K562 (cell line): ENCODE results near the gene IRF2. TPM values are rescaled to one million over a fixed set of nuclear protein-coding genes. Genes with fewer than 3 reads are reported as not detected.

Experiments used
- ATAC-seq: fragments of 200-7000 bp; cut with Tn5 transposase; 3 replicates; pipeline ENCODE4 v1.9.1; 2020; ENCODE audit warnings: moderate library complexity
- BruUV-seq: library from RNA; stranded (reverse); fragments of 400-500 nt; replicated peaks from 2 replicates; lab custom pipeline; 2021; lab: Mats Ljungman, UMichigan
- CTCF ChIA-PET: fragments of 300-600 bp; formaldehyde crosslinking; extraction: SDS; loops from one replicate; lab custom pipeline; 2021; ENCODE audit warnings: low intra/inter-chr PET ratio; lab: Yijun Ruan, JAX
- POLR2A ChIA-PET: fragments of 300-600, 350-650 bp; sonication (Branson Sonifier 250); formaldehyde crosslinking; extraction: SDS; loops from one replicate; lab custom pipeline; 2021; ENCODE audit warnings: antibody characterized with exemption, inconsistent platforms; lab: Yijun Ruan, JAX
- DNase-seq, 4 experiments: peaks; one replicate each; pipeline versions ENCODE4 v3.0.0 to v3.0.0-alpha.2; 2011 to 2018; ENCODE audit warnings: low spot score in 3 of 4, mixed read lengths in 3 of 4; ENCODE audit errors: extremely low read depth in 1 of 4
- FAIRE-seq: peaks from 2 replicates; lab custom pipeline; 2011; peaks lifted over from hg19 to GRCh38; lab: Jason Lieb, UNC
- H2AFZ ChIP-seq: 2 replicates; pipeline ENCODE4 v1.6.0; 2011; ENCODE audit warnings: low read depth, low read length, control low read depth, inconsistent platforms
- H3K27ac ChIP-seq: fragments of 200-600 bp; 3 replicates; pipeline ENCODE4 v1.8.0; 2011; ENCODE audit warnings: low read depth, mild to moderate bottlenecking, control low read depth, inconsistent platforms, low read length, moderate library complexity, mixed read lengths; ENCODE audit errors: extremely low read depth
- H3K27me3 ChIP-seq, 2 experiments: fragments of 300-600 bp in 1 of 2; 2 replicates in 1 of 2; 3 replicates in 1 of 2; pipeline versions ENCODE4 v1.6.0 to v1.8.0; 2011; ENCODE audit warnings: inconsistent platforms in 2 of 2, low read length in 2 of 2, mild to moderate bottlenecking in 1 of 2, mixed read lengths in 1 of 2, moderate library complexity in 1 of 2; ENCODE audit not compliant: control insufficient read depth in 2 of 2, insufficient read depth in 2 of 2
- H3K36me3 ChIP-seq: fragments of 300-600 bp; 3 replicates; pipeline ENCODE4 v1.8.0; 2011; ENCODE audit warnings: mild to moderate bottlenecking, low read length, inconsistent platforms; ENCODE audit not compliant: control insufficient read depth, insufficient read depth
- H3K4me1 ChIP-seq, 2 experiments: fragments of 200-600 bp in 1 of 2; replicated peaks in 1 of 2; 2 replicates in 1 of 2; 3 replicates in 1 of 2; pipeline versions ENCODE4 v1.5.1 to v1.8.0; 2011; ENCODE audit warnings: inconsistent platforms in 2 of 2, low read length in 2 of 2, mild to moderate bottlenecking in 1 of 2, mixed read lengths in 1 of 2, moderate library complexity in 1 of 2; ENCODE audit not compliant: control insufficient read depth in 2 of 2, insufficient read depth in 2 of 2
- H3K4me2 ChIP-seq: 2 replicates; pipeline ENCODE4 v1.6.1; 2011; ENCODE audit warnings: low read length, control low read depth, inconsistent platforms, mixed read lengths; ENCODE audit not compliant: insufficient read depth
- H3K4me3 ChIP-seq: fragments of 200-600 bp; sonication (generic), shearing (Covaris generic); 2 replicates; pipeline ENCODE4 v1.5.1; 2016; ENCODE audit warnings: control low read depth, inconsistent platforms
- H3K79me2 ChIP-seq: fragments of 200-600 bp; 3 replicates; pipeline ENCODE4 v1.8.0; 2011; ENCODE audit warnings: low read length, inconsistent platforms; ENCODE audit not compliant: control insufficient read depth, insufficient read depth
- H3K9ac ChIP-seq, 2 experiments: 2 replicates each; pipeline versions ENCODE4 v1.6.0 to v1.6.1; 2011; ENCODE audit warnings: low read depth in 2 of 2, low read length in 2 of 2, control low read depth in 1 of 2, inconsistent platforms in 1 of 2, mild to moderate bottlenecking in 1 of 2, mixed read lengths in 1 of 2; ENCODE audit not compliant: insufficient read depth in 1 of 2
- H3K9me1 ChIP-seq: one replicate; pipeline ENCODE4 v1.6.0; 2011; ENCODE audit warnings: inconsistent platforms, mild to moderate bottlenecking, low read length, moderate library complexity; ENCODE audit not compliant: control insufficient read depth, insufficient read depth
- H3K9me3 ChIP-seq: replicated peaks from 2 replicates; pipeline ENCODE4 v1.5.1; 2011; ENCODE audit warnings: low read depth, low read length, inconsistent platforms; ENCODE audit not compliant: control insufficient read depth, insufficient read depth
- H4K20me1 ChIP-seq: replicated peaks from 2 replicates; pipeline ENCODE4 v1.6.1; 2011; ENCODE audit warnings: low read length, inconsistent platforms, mixed read lengths; ENCODE audit not compliant: control insufficient read depth, insufficient read depth
- CAMTA2 ChIP-seq: fragments of 250-450 bp; sonication (Bioruptor Pico); conservative IDR thresholded peaks from 2 replicates; pipeline ENCODE4 v1.5.1; 2022
- IRF2 ChIP-seq: sonication (generic); formaldehyde crosslinking; IDR thresholded peaks from 2 replicates; pipeline ENCODE4 v1.8.1; 2022; ENCODE audit warnings: mild to moderate bottlenecking, missing genetic modification reagents
- KLF16 ChIP-seq: IDR thresholded peaks from 2 replicates; pipeline ENCODE4 v1.6.1; 2016; ENCODE audit warnings: antibody characterized with exemption
- NUFIP1 ChIP-seq: fragments of 450-650 bp; IDR thresholded peaks from 2 replicates; pipeline ENCODE4 v1.6.1; 2018; ENCODE audit not compliant: partially characterized antibody
- PRPF4 ChIP-seq: fragments of 200-400 bp; formaldehyde crosslinking; IDR thresholded peaks from one replicate; pipeline ENCODE4 v1.6.1; 2017; ENCODE audit warnings: low read length, low read depth, mild to moderate bottlenecking; ENCODE audit not compliant: insufficient read depth, poor library complexity, severe bottlenecking
- SIX5 ChIP-seq, 2 experiments: IDR thresholded peaks; 2 replicates each; pipeline ENCODE4 v1.6.1; 2011; ENCODE audit warnings: low read length in 2 of 2, borderline replicate concordance in 1 of 2, low read depth in 1 of 2, mild to moderate bottlenecking in 1 of 2, moderate library complexity in 1 of 2; ENCODE audit not compliant: insufficient read depth in 1 of 2
- ZNF436 ChIP-seq: fragments of 250-450, 450-650 bp; sonication (Bioruptor Pico); formaldehyde crosslinking; IDR thresholded peaks from 2 replicates; pipeline ENCODE4 v1.7.0; 2020; ENCODE audit warnings: mild to moderate bottlenecking
- WGBS: fragments of 100-300 bp; shearing (Covaris generic); methylation state at CpG from one replicate; pipeline ENCODE4 v1.1.6; 2016; ENCODE audit warnings: low coverage, mixed read lengths; ENCODE audit not compliant: insufficient coverage; ENCODE audit errors: missing lambda C conversion rate; 5-methylcytosine and 5-hydroxymethylcytosine counted together
- in situ Hi-C: fragments of 300-500 bp; cut with MboI; formaldehyde crosslinking; loops from 4 replicates; pipeline ENCODE4 v1.15.0; 2018; ENCODE audit warnings: inconsistent platforms, mixed read lengths
- intact Hi-C: fragments of 100-400 bp; cut with micrococcal nuclease; formaldehyde crosslinking; loops from 2 replicates; pipeline ENCODE4 v1.14.2; 2022
- polyA plus RNA-seq, 8 experiments: library from polyadenylated mRNA; depleted of rRNA in 4 of 8; stranded (reverse) in 5 of 8; unstranded in 3 of 8; fragments of >200 nt; fragmentation: Nextera tagmentation in 2 of 8; fragmentation: Illumina TruSeq in 1 of 8; extraction: Ambion mirVana in 2 of 8; extraction: Trizol in 1 of 8; gene quantifications; 2 replicates each; pipeline versions ENCODE4 v1.2.1 to v1.2.3, GENCODE V29; 2011 to 2014; ENCODE audit warnings: inconsistent platforms in 1 of 8, missing spikeins in 1 of 8
- total RNA-seq, 7 experiments: library from RNA; depleted of rRNA in 6 of 7; stranded (reverse); fragments of >200 nt in 6 of 7; fragmentation: Illumina TruSeq in 2 of 7; extraction: Trizol in 2 of 7; gene quantifications; 2 replicates each; pipeline versions ENCODE4 v1.2.1 to v1.2.3, GENCODE V29; 2011 to 2021; ENCODE audit warnings: low replicate concordance in 1 of 7
- TF ChIP-seq, protein P1 (sequence below): fragments of 250-450 bp; sonication (Bioruptor Pico); IDR thresholded peaks from 2 replicates; pipeline ENCODE4 v1.4.0; 2020; ENCODE audit warnings: mild to moderate bottlenecking, moderate library complexity
- TF ChIP-seq, protein P2 (sequence below): fragments of 250-450 bp; sonication (Bioruptor Pico); IDR thresholded peaks from 2 replicates; pipeline ENCODE4 v1.8.0; 2021; ENCODE audit warnings: moderate library complexity, mild to moderate bottlenecking, inconsistent platforms
- TF ChIP-seq, protein P3 (sequence below), 2 experiments: fragments of 450-650 bp in 1 of 2; IDR thresholded peaks; 2 replicates each; pipeline ENCODE4 v1.6.1; 2011 to 2017; ENCODE audit warnings: low read depth in 2 of 2, antibody characterized with exemption in 1 of 2, borderline replicate concordance in 1 of 2, low read length in 1 of 2, mild to moderate bottlenecking in 1 of 2, mixed read lengths in 1 of 2; ENCODE audit not compliant: control insufficient read depth in 1 of 2
- TF ChIP-seq, protein P4 (sequence below): fragments of 450-650 bp; formaldehyde crosslinking; IDR thresholded peaks from 2 replicates; pipeline ENCODE4 v1.4.0; 2022; ENCODE audit warnings: missing genetic modification characterization

IRF2 gene
- total and polyA plus RNA-seq, 9 of the 15 experiments (the other 6 are each of a cell fraction or from before 2014, with no cell fraction given): 7.1 to 17.1 (median 11.3) TPM

DNA sequence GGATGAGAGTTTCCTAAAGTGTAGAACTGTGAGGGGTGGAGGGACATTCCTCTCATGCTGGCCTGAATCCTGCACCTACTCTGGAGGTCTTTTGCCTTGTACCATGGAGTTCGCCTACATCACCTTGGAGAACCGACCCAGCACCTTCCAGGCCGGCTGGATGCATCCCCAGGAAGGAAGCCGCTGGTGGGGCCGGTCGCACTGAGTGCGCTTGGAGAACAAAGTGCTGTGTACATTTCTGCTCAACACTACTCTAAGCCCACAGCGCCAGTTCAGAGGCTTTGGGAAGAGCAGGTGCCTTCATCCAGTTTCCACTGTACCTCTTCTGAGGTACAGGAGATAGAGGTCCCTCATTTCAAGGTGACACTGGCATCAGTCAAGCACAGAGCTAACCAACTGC, 15.4 kb upstream of the IRF2 start:
- no peaks in the 10 kb centered on the region for H3K4me1 ChIP-seq
- H3K4me2 ChIP-seq: no peak overlapping the region
- intact Hi-C loops (no loop called here), in situ Hi-C loops (no loop called here)
- BruUV-seq: no TSS peak
- WGBS: 55% methylated on average over 8 of the region's 8 CpGs
- H3K4me3 ChIP-seq: no peak overlapping the region
- H3K27me3 ChIP-seq: no peaks in the 10 kb centered on the region
- FAIRE-seq (no peak), DNase-seq (no peak), ATAC-seq (peak; percentile 49)
- H3K9me1 ChIP-seq: no peaks in the 10 kb centered on the region
- no peaks in the 10 kb centered on the region for H3K9me3 ChIP-seq
- TF ChIP-seq PRPF4 (no peak), NUFIP1 (no peak), SIX5 (IDR thresholded peaks at IDR 0.05; ENCODE audit: borderline replicate concordance in 1 of 2, insufficient read depth in 1 of 2, low read depth in 1 of 2, low read length in 2 of 2) (no peak), IRF2 (CRISPR knock-in tag) (no peak), KLF16 (no peak), CAMTA2 (CRISPR knock-in tag) (no peak), ZNF436 (CRISPR knock-in tag) (no peak)
- TF ChIP-seq, protein P1, sequence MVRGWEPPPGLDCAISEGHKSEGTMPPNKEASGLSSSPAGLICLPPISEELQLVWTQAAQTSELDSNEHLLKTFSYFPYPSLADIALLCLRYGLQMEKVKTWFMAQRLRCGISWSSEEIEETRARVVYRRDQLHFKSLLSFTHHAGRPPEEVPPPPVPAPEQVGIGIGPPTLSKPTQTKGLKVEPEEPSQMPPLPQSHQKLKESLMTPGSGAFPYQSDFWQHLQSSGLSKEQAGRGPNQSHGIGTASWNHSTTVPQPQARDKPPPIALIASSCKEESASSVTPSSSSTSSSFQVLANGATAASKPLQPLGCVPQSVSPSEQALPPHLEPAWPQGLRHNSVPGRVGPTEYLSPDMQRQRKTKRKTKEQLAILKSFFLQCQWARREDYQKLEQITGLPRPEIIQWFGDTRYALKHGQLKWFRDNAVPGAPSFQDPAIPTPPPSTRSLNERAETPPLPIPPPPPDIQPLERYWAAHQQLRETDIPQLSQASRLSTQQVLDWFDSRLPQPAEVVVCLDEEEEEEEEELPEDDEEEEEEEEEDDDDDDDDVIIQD (CRISPR knock-in tag): no peak
- TF ChIP-seq, protein P2, sequence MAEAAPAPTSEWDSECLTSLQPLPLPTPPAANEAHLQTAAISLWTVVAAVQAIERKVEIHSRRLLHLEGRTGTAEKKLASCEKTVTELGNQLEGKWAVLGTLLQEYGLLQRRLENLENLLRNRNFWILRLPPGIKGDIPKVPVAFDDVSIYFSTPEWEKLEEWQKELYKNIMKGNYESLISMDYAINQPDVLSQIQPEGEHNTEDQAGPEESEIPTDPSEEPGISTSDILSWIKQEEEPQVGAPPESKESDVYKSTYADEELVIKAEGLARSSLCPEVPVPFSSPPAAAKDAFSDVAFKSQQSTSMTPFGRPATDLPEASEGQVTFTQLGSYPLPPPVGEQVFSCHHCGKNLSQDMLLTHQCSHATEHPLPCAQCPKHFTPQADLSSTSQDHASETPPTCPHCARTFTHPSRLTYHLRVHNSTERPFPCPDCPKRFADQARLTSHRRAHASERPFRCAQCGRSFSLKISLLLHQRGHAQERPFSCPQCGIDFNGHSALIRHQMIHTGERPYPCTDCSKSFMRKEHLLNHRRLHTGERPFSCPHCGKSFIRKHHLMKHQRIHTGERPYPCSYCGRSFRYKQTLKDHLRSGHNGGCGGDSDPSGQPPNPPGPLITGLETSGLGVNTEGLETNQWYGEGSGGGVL: no peak
- TF ChIP-seq, protein P3, sequence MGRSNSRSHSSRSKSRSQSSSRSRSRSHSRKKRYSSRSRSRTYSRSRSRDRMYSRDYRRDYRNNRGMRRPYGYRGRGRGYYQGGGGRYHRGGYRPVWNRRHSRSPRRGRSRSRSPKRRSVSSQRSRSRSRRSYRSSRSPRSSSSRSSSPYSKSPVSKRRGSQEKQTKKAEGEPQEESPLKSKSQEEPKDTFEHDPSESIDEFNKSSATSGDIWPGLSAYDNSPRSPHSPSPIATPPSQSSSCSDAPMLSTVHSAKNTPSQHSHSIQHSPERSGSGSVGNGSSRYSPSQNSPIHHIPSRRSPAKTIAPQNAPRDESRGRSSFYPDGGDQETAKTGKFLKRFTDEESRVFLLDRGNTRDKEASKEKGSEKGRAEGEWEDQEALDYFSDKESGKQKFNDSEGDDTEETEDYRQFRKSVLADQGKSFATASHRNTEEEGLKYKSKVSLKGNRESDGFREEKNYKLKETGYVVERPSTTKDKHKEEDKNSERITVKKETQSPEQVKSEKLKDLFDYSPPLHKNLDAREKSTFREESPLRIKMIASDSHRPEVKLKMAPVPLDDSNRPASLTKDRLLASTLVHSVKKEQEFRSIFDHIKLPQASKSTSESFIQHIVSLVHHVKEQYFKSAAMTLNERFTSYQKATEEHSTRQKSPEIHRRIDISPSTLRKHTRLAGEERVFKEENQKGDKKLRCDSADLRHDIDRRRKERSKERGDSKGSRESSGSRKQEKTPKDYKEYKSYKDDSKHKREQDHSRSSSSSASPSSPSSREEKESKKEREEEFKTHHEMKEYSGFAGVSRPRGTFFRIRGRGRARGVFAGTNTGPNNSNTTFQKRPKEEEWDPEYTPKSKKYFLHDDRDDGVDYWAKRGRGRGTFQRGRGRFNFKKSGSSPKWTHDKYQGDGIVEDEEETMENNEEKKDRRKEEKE (IDR thresholded peaks at IDR 0.05; ENCODE audit: borderline replicate concordance in 1 of 2, control insufficient read depth in 1 of 2, low read depth in 2 of 2, low read length in 1 of 2): no peak
- TF ChIP-seq, protein P4, sequence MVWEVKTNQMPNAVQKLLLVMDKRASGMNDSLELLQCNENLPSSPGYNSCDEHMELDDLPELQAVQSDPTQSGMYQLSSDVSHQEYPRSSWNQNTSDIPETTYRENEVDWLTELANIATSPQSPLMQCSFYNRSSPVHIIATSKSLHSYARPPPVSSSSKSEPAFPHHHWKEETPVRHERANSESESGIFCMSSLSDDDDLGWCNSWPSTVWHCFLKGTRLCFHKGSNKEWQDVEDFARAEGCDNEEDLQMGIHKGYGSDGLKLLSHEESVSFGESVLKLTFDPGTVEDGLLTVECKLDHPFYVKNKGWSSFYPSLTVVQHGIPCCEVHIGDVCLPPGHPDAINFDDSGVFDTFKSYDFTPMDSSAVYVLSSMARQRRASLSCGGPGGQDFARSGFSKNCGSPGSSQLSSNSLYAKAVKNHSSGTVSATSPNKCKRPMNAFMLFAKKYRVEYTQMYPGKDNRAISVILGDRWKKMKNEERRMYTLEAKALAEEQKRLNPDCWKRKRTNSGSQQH (CRISPR knock-in tag): no peak
- H3K36me3 ChIP-seq: no peaks in the 10 kb centered on the region
- no peak overlapping the region for H3K27ac ChIP-seq
- H2AFZ ChIP-seq: no peak overlapping the region
- H4K20me1 ChIP-seq: no peaks in the 10 kb centered on the region
- POLR2A ChIA-PET: interaction anchor here (0.6 kb wide), 1 partner anchor 225 kb away, joined by 3 read pairs; no protein-coding TSS in a partner anchor
- H3K9ac ChIP-seq: no peak overlapping the region
- CTCF ChIA-PET: no interaction called here
- H3K79me2 ChIP-seq: no peaks in the 10 kb centered on the region
